ENCODE measurements around the gene SERPINA6. TPM values are rescaled to one million over a fixed set of nuclear protein-coding genes. Genes with fewer than 3 reads are reported as not detected.

Gene SERPINA6
- total RNA-seq, 1 experiment from 2014 or later: not detected

- Histone ChIP-seq H3K4me3 (ENCODE audit: low read depth in 2 of 2, low read length in 2 of 2) (no peak overlapping the region), H3K36me3 (ENCODE audit: control insufficient read depth, insufficient read depth, low read length) (no peaks in the 10 kb centered on the region), H3K4me1 (ENCODE audit: control insufficient read depth, insufficient read depth, low read length) (no peaks in the 10 kb centered on the region), H3K27ac (ENCODE audit: low read length) (no peak overlapping the region), H3K9me3 (ENCODE audit: control insufficient read depth, insufficient read depth, low read depth, low read length) (no peaks in the 10 kb centered on the region), H3K27me3 (ENCODE audit: control insufficient read depth, insufficient read depth, low read length) (no peaks in the 10 kb centered on the region)
- in situ Hi-C loops (cut with HindIII; ENCODE audit: low pct_unique_long_range_greater_than_20kb, low sequenced_read_pairs) (no loop called here), intact Hi-C loops (cut with micrococcal nuclease; ENCODE audit: unreplicated experiment) (no loop called here)
- ATAC-seq (no peak), DNase-seq (ENCODE audit: low read depth, low spot score) (no peak)
- ChIA-PET POLR2A (no interaction called here), CTCF (no interaction called here)
- BruUV-seq (replicated peaks): no TSS peak
- TF ChIP-seq, protein P1, sequence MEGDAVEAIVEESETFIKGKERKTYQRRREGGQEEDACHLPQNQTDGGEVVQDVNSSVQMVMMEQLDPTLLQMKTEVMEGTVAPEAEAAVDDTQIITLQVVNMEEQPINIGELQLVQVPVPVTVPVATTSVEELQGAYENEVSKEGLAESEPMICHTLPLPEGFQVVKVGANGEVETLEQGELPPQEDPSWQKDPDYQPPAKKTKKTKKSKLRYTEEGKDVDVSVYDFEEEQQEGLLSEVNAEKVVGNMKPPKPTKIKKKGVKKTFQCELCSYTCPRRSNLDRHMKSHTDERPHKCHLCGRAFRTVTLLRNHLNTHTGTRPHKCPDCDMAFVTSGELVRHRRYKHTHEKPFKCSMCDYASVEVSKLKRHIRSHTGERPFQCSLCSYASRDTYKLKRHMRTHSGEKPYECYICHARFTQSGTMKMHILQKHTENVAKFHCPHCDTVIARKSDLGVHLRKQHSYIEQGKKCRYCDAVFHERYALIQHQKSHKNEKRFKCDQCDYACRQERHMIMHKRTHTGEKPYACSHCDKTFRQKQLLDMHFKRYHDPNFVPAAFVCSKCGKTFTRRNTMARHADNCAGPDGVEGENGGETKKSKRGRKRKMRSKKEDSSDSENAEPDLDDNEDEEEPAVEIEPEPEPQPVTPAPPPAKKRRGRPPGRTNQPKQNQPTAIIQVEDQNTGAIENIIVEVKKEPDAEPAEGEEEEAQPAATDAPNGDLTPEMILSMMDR (IDR thresholded peaks at IDR 0.05): no peak
- TF ChIP-seq POLR2AphosphoS5 (IDR thresholded peaks at IDR 0.05; ENCODE audit: low read depth, low read length) (no peak), SIN3A (IDR thresholded peaks at IDR 0.05; ENCODE audit: borderline replicate concordance, insufficient read depth, low read depth, low read length) (no peak), TCF7L2 (IDR thresholded peaks at IDR 0.05; ENCODE audit: low read depth, low read length) (no peak), REST (IDR thresholded peaks at IDR 0.05; ENCODE audit: insufficient read depth in 1 of 2, low read depth in 2 of 2, low read length in 1 of 2) (no peak)
These were observed 5.9 kb downstream of the SERPINA6 start for GRCh38 chr14:94317259-94317658.

DNA sequence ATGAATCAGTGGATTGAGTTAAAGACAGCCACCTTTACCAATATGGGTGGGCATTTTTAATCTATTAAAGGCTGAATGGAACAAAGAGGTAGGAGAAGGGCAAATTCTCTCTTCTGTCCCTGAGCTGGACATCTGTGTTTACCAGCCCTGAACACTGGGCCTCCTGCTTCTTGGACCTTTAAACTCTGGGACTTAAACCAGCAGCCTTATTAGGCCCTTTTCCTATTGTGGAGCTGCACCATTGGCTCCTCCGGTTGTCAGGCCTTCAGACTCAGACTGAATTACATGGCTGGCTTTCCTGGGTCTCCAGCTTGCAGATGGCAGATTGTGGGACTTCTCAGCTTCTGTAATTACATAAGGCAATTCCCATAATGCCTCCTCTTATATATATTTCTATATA lies 6.4 kb downstream of the SERPINA6 start:
- intact Hi-C loops (cut with micrococcal nuclease; ENCODE audit: unreplicated experiment) (no loop called here), in situ Hi-C loops (cut with HindIII; ENCODE audit: low pct_unique_long_range_greater_than_20kb, low sequenced_read_pairs) (no loop called here)
- ChIA-PET POLR2A (no interaction called here), CTCF (no interaction called here)
- Histone ChIP-seq H3K9me3 (ENCODE audit: control insufficient read depth, insufficient read depth, low read depth, low read length) (no peaks in the 10 kb centered on the region), H3K27me3 (ENCODE audit: control insufficient read depth, insufficient read depth, low read length) (no peaks in the 10 kb centered on the region), H3K27ac (ENCODE audit: low read length) (no peak overlapping the region), H3K4me3 (ENCODE audit: low read depth in 2 of 2, low read length in 2 of 2) (no peak overlapping the region), H3K4me1 (ENCODE audit: control insufficient read depth, insufficient read depth, low read length) (no peaks in the 10 kb centered on the region), H3K36me3 (ENCODE audit: control insufficient read depth, insufficient read depth, low read length) (no peaks in the 10 kb centered on the region)
- no peak for ATAC-seq
- BruUV-seq (replicated peaks): no TSS peak
- no peak for DNase-seq (ENCODE audit: low read depth, low spot score)
- TF ChIP-seq REST (IDR thresholded peaks at IDR 0.05; ENCODE audit: insufficient read depth in 1 of 2, low read depth in 2 of 2, low read length in 1 of 2) (no peak), TCF7L2 (IDR thresholded peaks at IDR 0.05; ENCODE audit: low read depth, low read length) (no peak), SIN3A (IDR thresholded peaks at IDR 0.05; ENCODE audit: borderline replicate concordance, insufficient read depth, low read depth, low read length) (no peak), POLR2AphosphoS5 (IDR thresholded peaks at IDR 0.05; ENCODE audit: low read depth, low read length) (no peak)
- TF ChIP-seq, protein P1 (IDR thresholded peaks at IDR 0.05): no peak
